HCT116 (cell line): ENCODE measurements around the gene G6PD. TPM values are rescaled to one million over a fixed set of nuclear protein-coding genes. Genes with fewer than 3 reads are reported as not detected.

ENCODE experiments used
- ATAC-seq: fragments of 200-7000 bp; cut with Tn5 transposase; 2 replicates; pipeline ENCODE4 v1.9.1; 2020; ENCODE audit warnings: mild to moderate bottlenecking, moderate library complexity
- BruUV-seq: library from RNA; stranded (reverse); fragments of 400-500 nt; replicated peaks from 2 replicates; lab custom pipeline; 2021; lab: Mats Ljungman, UMichigan
- CTCF ChIA-PET: fragments of 300-600 bp; sonication (Branson Sonifier 250); formaldehyde crosslinking; loops from one replicate; lab custom pipeline; 2021; ENCODE audit warnings: antibody characterized with exemption; lab: Charles Lee
- POLR2A ChIA-PET: fragments of 300-600, 350-600 bp; sonication (Branson Sonifier 250); formaldehyde crosslinking; loops from one replicate; lab custom pipeline; 2021; ENCODE audit warnings: antibody characterized with exemption; lab: Charles Lee
- RAD21 ChIA-PET, 2 experiments: fragments of 300-600 bp; sonication (Branson Sonifier 250); formaldehyde crosslinking; loops; one replicate each; lab custom pipeline; 2023; ENCODE audit warnings: low total read pairs in 2 of 2; ENCODE audit not compliant: uncharacterized antibody in 2 of 2, unreplicated experiment in 2 of 2, low non-redundant PET in 1 of 2; lab: Charles Lee
- DNase-seq: peaks from one replicate; pipeline ENCODE4 v3.0.0-alpha.2; 2010; ENCODE audit warnings: low read depth, low spot score
- H2AFZ ChIP-seq: fragments of 200-600 bp; shearing (Covaris generic), sonication (generic); 2 replicates; pipeline ENCODE4 v1.6.1; 2017; ENCODE audit warnings: low read depth, mixed run types, mixed read lengths, antibody characterized with exemption, low read length; ENCODE audit not compliant: poor library complexity, severe bottlenecking
- H3K27ac ChIP-seq: 2 replicates; pipeline ENCODE4 v1.5.1; 2012; ENCODE audit warnings: low read depth, low read length
- H3K27me3 ChIP-seq: fragments of 200-600 bp; sonication (generic); 2 replicates; pipeline ENCODE4 v1.6.1; 2016; ENCODE audit warnings: mixed run types, low read length, mixed read lengths; ENCODE audit not compliant: insufficient read depth
- H3K36me3 ChIP-seq, 2 experiments: fragments of 200-500 bp in 1 of 2; fragments of 200-600 bp in 1 of 2; sonication (Bioruptor generic) in 1 of 2; sonication (generic) in 1 of 2; 2 replicates each; pipeline versions ENCODE4 v1.5.1 to v1.6.1; 2014 to 2016; ENCODE audit warnings: low read length in 2 of 2, inconsistent platforms in 1 of 2, mixed read lengths in 1 of 2, mixed run types in 1 of 2; ENCODE audit not compliant: insufficient read depth in 2 of 2, control insufficient read depth in 1 of 2
- H3K4me1 ChIP-seq, 2 experiments: fragments of 200-600 bp in 1 of 2; sonication (generic) in 1 of 2; 2 replicates each; pipeline versions ENCODE4 v1.5.1 to v1.6.1; 2012 to 2017; ENCODE audit warnings: low read length in 2 of 2, inconsistent platforms in 1 of 2, mild to moderate bottlenecking in 1 of 2, mixed read lengths in 1 of 2, mixed run types in 1 of 2, moderate library complexity in 1 of 2; ENCODE audit not compliant: insufficient read depth in 2 of 2, control insufficient read depth in 1 of 2
- H3K4me2 ChIP-seq: fragments of 200-600 bp; sonication (generic); 2 replicates; pipeline ENCODE4 v1.6.1; 2017; ENCODE audit warnings: mixed run types, low read length, mixed read lengths
- H3K4me3 ChIP-seq, 2 experiments: fragments of 200-600 bp in 1 of 2; sonication (generic) in 1 of 2; replicated peaks in 1 of 2; 2 replicates each; pipeline ENCODE4 v1.5.1; 2011 to 2016; ENCODE audit warnings: low read length in 2 of 2, control low read depth in 1 of 2, low read depth in 1 of 2, mild to moderate bottlenecking in 1 of 2, mixed read lengths in 1 of 2, mixed run types in 1 of 2
- H3K79me2 ChIP-seq: fragments of 200-600 bp; sonication (generic); 2 replicates; pipeline ENCODE4 v1.6.1; 2017; ENCODE audit warnings: mild to moderate bottlenecking, mixed run types, low read length, moderate library complexity, mixed read lengths; ENCODE audit not compliant: insufficient read depth
- H3K9ac ChIP-seq: fragments of 200-600 bp; sonication (generic); 2 replicates; pipeline ENCODE4 v1.6.1; 2016; ENCODE audit warnings: low read length, mixed read lengths
- H3K9me2 ChIP-seq: fragments of 200-600 bp; sonication (generic), shearing (Covaris generic); 2 replicates; pipeline ENCODE4 v1.6.1; 2017; ENCODE audit warnings: mixed run types, mild to moderate bottlenecking, moderate library complexity; ENCODE audit not compliant: insufficient read depth
- H3K9me3 ChIP-seq, 2 experiments: fragments of 200-500 bp in 1 of 2; fragments of 200-600 bp in 1 of 2; sonication (Bioruptor generic) in 1 of 2; sonication (generic) in 1 of 2; 2 replicates each; pipeline ENCODE4 v1.6.1; 2014 to 2017; ENCODE audit warnings: low read length in 2 of 2, mixed read lengths in 2 of 2, inconsistent platforms in 1 of 2, low read depth in 1 of 2, mild to moderate bottlenecking in 1 of 2, mixed run types in 1 of 2, moderate library complexity in 1 of 2; ENCODE audit not compliant: control insufficient read depth in 1 of 2, insufficient read depth in 1 of 2
- H4K20me1 ChIP-seq: fragments of 200-600 bp; sonication (generic), shearing (Covaris generic); 2 replicates; pipeline ENCODE4 v1.6.1; 2017; ENCODE audit warnings: mixed run types, mild to moderate bottlenecking, moderate library complexity; ENCODE audit not compliant: insufficient read depth
- ATF3 ChIP-seq: IDR thresholded peaks from 2 replicates; pipeline ENCODE4 v1.6.1; 2012
- CBX3 ChIP-seq: IDR thresholded peaks from 2 replicates; pipeline ENCODE4 v1.6.1; 2012; ENCODE audit warnings: low read depth
- EZH2 ChIP-seq: fragments of 200-600 bp; sonication (generic); IDR thresholded peaks from 2 replicates; pipeline ENCODE4 v1.6.1; 2017; ENCODE audit warnings: antibody characterized with exemption, mixed run types
- POLR2AphosphoS5 ChIP-seq: IDR thresholded peaks from 2 replicates; pipeline ENCODE4 v1.6.1; 2011; ENCODE audit warnings: mild to moderate bottlenecking, low read depth, low read length, moderate library complexity
- RAD21 ChIP-seq: IDR thresholded peaks from 2 replicates; pipeline ENCODE4 v1.6.1; 2012; ENCODE audit warnings: low read depth, mild to moderate bottlenecking
- TCF7L2 ChIP-seq: IDR thresholded peaks from 2 replicates; pipeline ENCODE4 v1.7.0; 2011; ENCODE audit warnings: borderline replicate concordance, inconsistent platforms; ENCODE audit not compliant: insufficient read depth, insufficient read length; ENCODE audit errors: extremely low read depth
- intact Hi-C: fragments of 100-400 bp; cut with micrococcal nuclease; formaldehyde crosslinking; loops from 2 replicates; pipeline ENCODE4 v1.10.0; 2022
- total RNA-seq: library from RNA; stranded (reverse); gene quantifications from one replicate; pipeline ENCODE4 v1.2.1, GENCODE V29; 2021; ENCODE audit not compliant: unreplicated experiment
- TF ChIP-seq, protein P1 (sequence below), 3 experiments: fragments of 200-600 bp in 1 of 3; sonication (generic) in 1 of 3; IDR thresholded peaks in 2 of 3; conservative IDR thresholded peaks in 1 of 3; 2 replicates each; pipeline ENCODE4 v1.5.1; 2012 to 2017; ENCODE audit warnings: low read depth in 2 of 3, low read length in 2 of 3, antibody characterized with exemption in 1 of 3, borderline replicate concordance in 1 of 3, control low read depth in 1 of 3, mild to moderate bottlenecking in 1 of 3, mixed read lengths in 1 of 3, mixed run types in 1 of 3, moderate library complexity in 1 of 3; ENCODE audit not compliant: insufficient read depth in 1 of 3

Gene G6PD
- total RNA-seq, 1 experiment from 2014 or later, result 109 TPM

GRCh38 chrX:154489182-154489581 is 57.5 kb downstream of the G6PD start:
- ChIA-PET CTCF (interaction anchor here (2.4 kb wide), 1 partner anchor 116 kb away, joined by 6 read pairs; no protein-coding TSS in a partner anchor), RAD21 (no interaction called here), POLR2A (interaction anchor here (1.8 kb wide), 1 partner anchor 118 kb away, joined by 5 read pairs; no protein-coding TSS in a partner anchor)
- Histone ChIP-seq H4K20me1 (no peaks in the 10 kb centered on the region), H3K4me1 (peaks cover 7 to 36% of the 10 kb centered on the region in 2 experiments; a peak in 3 of 4 replicates), H3K79me2 (peaks cover 15% of the 10 kb centered on the region), H3K27me3 (no peaks in the 10 kb centered on the region), H2AFZ (no peak overlapping the region), H3K9me2 (no peaks in the 10 kb centered on the region), H3K4me3 (peak overlapping the region; percentile 61 to 68; a peak in 3 of 4 replicates), H3K4me2 (peak overlapping the region; percentile 83), H3K9me3 (no peaks in the 10 kb centered on the region), H3K36me3 (peaks cover 0 to 10% of the 10 kb centered on the region in 2 experiments; a peak in 1 of 4 replicates), H3K9ac (peak overlapping the region; percentile 74), H3K27ac (no peak overlapping the region)
- TF ChIP-seq CBX3 (no peak), RAD21 (no peak), TCF7L2 (no peak), ATF3 (no peak), EZH2 (no peak), POLR2AphosphoS5 (no peak)
- TF ChIP-seq, protein P1, sequence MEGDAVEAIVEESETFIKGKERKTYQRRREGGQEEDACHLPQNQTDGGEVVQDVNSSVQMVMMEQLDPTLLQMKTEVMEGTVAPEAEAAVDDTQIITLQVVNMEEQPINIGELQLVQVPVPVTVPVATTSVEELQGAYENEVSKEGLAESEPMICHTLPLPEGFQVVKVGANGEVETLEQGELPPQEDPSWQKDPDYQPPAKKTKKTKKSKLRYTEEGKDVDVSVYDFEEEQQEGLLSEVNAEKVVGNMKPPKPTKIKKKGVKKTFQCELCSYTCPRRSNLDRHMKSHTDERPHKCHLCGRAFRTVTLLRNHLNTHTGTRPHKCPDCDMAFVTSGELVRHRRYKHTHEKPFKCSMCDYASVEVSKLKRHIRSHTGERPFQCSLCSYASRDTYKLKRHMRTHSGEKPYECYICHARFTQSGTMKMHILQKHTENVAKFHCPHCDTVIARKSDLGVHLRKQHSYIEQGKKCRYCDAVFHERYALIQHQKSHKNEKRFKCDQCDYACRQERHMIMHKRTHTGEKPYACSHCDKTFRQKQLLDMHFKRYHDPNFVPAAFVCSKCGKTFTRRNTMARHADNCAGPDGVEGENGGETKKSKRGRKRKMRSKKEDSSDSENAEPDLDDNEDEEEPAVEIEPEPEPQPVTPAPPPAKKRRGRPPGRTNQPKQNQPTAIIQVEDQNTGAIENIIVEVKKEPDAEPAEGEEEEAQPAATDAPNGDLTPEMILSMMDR (IDR thresholded peaks at IDR 0.05 in 2 of 3, conservative IDR thresholded peaks at IDR 0.05 in 1 of 3; ENCODE audit: borderline replicate concordance in 1 of 3, insufficient read depth in 1 of 3, low read depth in 2 of 3, low read length in 2 of 3), result no peak
- ATAC-seq (no peak), DNase-seq (no peak)
- BruUV-seq, result no TSS peak
- intact Hi-C loops, result no loop called here
